Activated naive CD4-positive, alpha-beta T cell treated with anti-CD3 and anti-CD28 coated beads, Interleukin-2, amount 10 ng/mL, durations not matched to agents 7 days and 5 days (primary cell): ENCODE data around the gene KATNIP.
A peak's percentile ranks its signal among the peaks of the same experiment; 100 is the strongest.
"Not testable (repeated sequence)": the region's sequence is repeated elsewhere in the genome, so short reads cannot be mapped to it uniquely, and the experiment has no call there.

ENCODE experiments used
- CTCF ChIA-PET: fragments of 350-600 bp; sonication (Branson Sonifier 250); formaldehyde crosslinking; loops from one replicate; lab custom pipeline; 2021; ENCODE audit warnings: antibody characterized with exemption; lab: Charles Lee
- DNase-seq: peaks from one replicate; pipeline ENCODE4 v3.0.0-alpha.2; 2020
- H3K27ac Mint-ChIP-seq: one replicate; pipeline ENCODE4 v1.8.0; 2021; ENCODE audit warnings: mild to moderate bottlenecking, moderate library complexity, mixed read lengths
- H3K27me3 Mint-ChIP-seq: one replicate; pipeline ENCODE4 v1.8.0; 2021; ENCODE audit warnings: mild to moderate bottlenecking, mixed read lengths
- H3K36me3 Mint-ChIP-seq: one replicate; pipeline ENCODE4 v1.8.0; 2021; ENCODE audit warnings: mixed read lengths
- H3K4me1 Mint-ChIP-seq: one replicate; pipeline ENCODE4 v1.8.0; 2021; ENCODE audit warnings: mixed read lengths
- H3K4me3 Mint-ChIP-seq: one replicate; pipeline ENCODE4 v1.8.0; 2021; ENCODE audit warnings: mild to moderate bottlenecking, moderate library complexity, mixed read lengths
- H3K9me3 Mint-ChIP-seq: one replicate; pipeline ENCODE4 v1.8.0; 2021; ENCODE audit warnings: mixed read lengths

The KATNIP gene

DNA sequence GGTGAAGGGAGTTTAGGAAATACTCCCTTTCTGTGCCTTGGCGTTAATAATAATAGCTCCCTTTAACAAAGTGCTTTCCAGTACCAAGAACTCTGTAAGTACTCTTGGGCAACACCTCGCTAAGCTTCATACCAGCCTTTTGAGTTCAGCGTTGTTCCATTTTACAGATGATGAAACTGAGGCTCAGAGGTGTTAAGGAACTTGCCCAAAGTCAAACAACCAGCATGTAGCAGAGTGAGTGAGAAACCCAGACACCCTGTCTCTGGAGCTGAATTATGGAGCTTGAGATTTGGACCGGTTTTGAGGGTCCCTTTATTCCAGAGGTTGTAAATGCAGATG lies 607 bp downstream of the KATNIP start:
- H3K9me3 Mint-ChIP-seq = no peaks in the 10 kb centered on the region
- H3K4me3 Mint-ChIP-seq = peak overlapping the region; percentile 96
- H3K27ac Mint-ChIP-seq = peak overlapping the region; percentile 91
- peaks cover 2% of the 10 kb centered on the region for H3K36me3 Mint-ChIP-seq
- peaks cover 41% of the 10 kb centered on the region for H3K4me1 Mint-ChIP-seq
- no peak for DNase-seq
- CTCF ChIA-PET = interaction anchor here (1.3 kb wide), 2 partner anchors 35 to 520 kb away, joined by 3 to 4 read pairs; no protein-coding TSS in a partner anchor
- peaks cover 7% of the 10 kb centered on the region for H3K27me3 Mint-ChIP-seq

DNA sequence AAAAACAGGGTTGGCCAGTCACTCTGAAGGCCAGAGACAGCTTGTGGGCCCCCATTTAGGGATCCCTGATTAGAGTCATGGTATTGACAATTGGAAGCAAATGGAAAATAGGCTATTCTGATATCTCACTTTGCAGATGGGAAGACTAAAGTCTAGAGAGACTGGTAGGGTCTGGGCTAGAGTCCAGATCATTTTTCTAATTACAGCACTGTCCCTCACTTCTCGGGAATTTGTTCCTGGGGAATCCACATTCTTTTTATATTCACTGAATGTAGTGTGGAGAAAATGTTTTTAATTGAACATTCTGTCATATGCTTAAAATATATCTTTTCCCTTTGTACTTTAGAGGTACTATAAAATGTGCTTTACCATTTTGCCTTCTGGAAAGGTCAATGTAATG lies 1.1 kb downstream of the KATNIP start:
- no peak for DNase-seq
- H3K9me3 Mint-ChIP-seq = no peaks in the 10 kb centered on the region
- peaks cover 2% of the 10 kb centered on the region for H3K36me3 Mint-ChIP-seq
- CTCF ChIA-PET = interaction anchor here (0.6 to 1.3 kb wide), 2 partner anchors 35 to 318 kb away, joined by 3 to 6 read pairs; no protein-coding TSS in a partner anchor
- H3K4me3 Mint-ChIP-seq = peak overlapping the region; percentile 96
- no peak overlapping the region for H3K27ac Mint-ChIP-seq
- peaks cover 7% of the 10 kb centered on the region for H3K27me3 Mint-ChIP-seq
- H3K4me1 Mint-ChIP-seq = peaks cover 41% of the 10 kb centered on the region

DNA sequence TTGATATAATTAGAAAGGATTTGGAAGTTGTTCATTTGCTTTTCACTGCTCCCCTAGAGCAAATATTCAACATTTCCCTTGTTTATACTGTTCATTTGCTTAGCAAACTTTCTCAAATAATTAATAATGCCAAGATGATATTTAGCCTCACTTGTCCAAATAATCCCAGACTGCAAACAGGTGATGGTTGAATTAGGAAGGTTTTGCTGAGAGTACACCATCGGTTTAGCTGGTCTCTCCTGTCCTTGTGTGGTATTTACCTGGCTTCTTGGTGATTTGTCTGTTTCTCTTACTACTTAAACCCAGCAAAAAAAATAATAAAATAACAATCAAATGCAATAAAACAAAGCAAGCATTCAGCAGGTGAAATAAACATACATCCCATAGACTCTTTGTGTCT lies 6.5 kb downstream of the KATNIP start:
- no peak overlapping the region for H3K27ac Mint-ChIP-seq
- no peaks in the 10 kb centered on the region for H3K4me1 Mint-ChIP-seq
- DNase-seq = no peak
- H3K27me3 Mint-ChIP-seq = no peaks in the 10 kb centered on the region
- H3K36me3 Mint-ChIP-seq = peaks cover 1% of the 10 kb centered on the region
- CTCF ChIA-PET = interaction anchor here (0.5 kb wide), 1 partner anchor 33 kb away, joined by 3 read pairs; no protein-coding TSS in a partner anchor
- H3K9me3 Mint-ChIP-seq = no peaks in the 10 kb centered on the region
- H3K4me3 Mint-ChIP-seq = no peak overlapping the region

DNA sequence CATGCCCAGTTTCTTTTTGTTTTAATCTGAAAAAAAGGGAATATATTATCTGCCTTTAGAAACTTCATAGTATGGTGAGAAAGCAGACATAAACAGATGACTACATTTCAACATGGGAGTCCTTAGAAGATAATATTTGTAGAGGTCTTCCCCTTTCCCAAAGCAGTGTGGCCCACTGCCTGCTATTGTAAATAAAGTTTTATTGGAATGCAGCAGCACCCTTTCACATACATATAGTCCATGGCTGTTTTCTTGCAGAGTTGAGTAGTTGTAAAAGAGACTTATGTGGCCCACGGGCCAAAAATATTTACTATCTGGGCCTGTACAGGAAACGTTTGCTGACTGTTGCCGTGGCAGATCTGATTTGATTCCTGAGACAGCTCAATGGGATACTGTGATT lies 8.5 kb downstream of the KATNIP start:
- no peak overlapping the region for H3K4me3 Mint-ChIP-seq
- CTCF ChIA-PET = no interaction called here
- H3K9me3 Mint-ChIP-seq = no peaks in the 10 kb centered on the region
- H3K27me3 Mint-ChIP-seq = no peaks in the 10 kb centered on the region
- no peaks in the 10 kb centered on the region for H3K4me1 Mint-ChIP-seq
- peaks cover 1% of the 10 kb centered on the region for H3K36me3 Mint-ChIP-seq
- H3K27ac Mint-ChIP-seq = no peak overlapping the region
- DNase-seq = no peak

DNA sequence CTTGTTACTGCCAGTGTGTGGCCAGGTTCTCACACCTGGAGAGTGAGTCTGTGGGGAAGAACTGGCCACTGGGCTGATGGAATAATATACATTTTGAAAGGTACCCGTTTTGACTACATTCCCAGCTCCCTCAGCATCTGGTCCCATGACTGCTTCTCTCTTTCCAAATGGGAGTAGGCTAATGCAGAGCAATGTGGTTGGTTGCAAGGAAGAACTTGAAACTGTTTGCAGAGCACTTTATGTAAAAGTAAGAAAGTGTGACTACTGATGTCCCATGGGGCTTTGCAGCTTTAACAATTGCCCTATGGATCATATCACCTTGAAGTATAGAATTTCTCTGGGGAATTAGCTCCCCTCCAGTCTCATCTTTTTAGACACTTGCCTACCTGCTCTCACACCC lies 9.0 kb downstream of the KATNIP start:
- CTCF ChIA-PET = no interaction called here
- Mint-ChIP-seq H3K9me3 (no peaks in the 10 kb centered on the region), H3K27ac (no peak overlapping the region), H3K4me3 (no peak overlapping the region), H3K4me1 (no peaks in the 10 kb centered on the region), H3K27me3 (no peaks in the 10 kb centered on the region), H3K36me3 (peaks cover 1% of the 10 kb centered on the region)
- DNase-seq = no peak

DNA sequence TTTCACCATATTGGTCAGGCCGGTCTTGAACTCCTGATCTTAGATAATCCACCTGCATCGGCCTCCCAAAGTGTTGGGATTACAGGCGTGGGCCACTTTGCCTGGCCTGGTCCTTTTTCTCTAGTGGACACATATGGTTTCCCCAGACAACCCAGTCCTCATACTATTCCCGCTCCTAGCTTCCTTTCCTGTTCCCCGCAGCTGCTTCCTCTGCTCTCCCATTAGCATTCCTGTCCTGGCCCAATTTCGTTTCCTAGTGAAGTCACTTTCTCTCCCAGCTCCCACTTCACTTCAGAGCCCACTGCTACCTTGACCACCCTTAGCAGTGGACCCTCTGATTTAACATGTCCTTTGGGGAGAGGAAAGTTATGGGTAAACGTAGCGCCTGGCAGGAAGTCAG lies 11.3 kb downstream of the KATNIP start:
- Mint-ChIP-seq H3K4me1 (no peaks in the 10 kb centered on the region), H3K4me3 (no peak overlapping the region), H3K36me3 (peaks cover 1% of the 10 kb centered on the region), H3K9me3 (no peaks in the 10 kb centered on the region), H3K27me3 (no peaks in the 10 kb centered on the region), H3K27ac (no peak overlapping the region)
- CTCF ChIA-PET = no interaction called here
- no peak for DNase-seq

DNA sequence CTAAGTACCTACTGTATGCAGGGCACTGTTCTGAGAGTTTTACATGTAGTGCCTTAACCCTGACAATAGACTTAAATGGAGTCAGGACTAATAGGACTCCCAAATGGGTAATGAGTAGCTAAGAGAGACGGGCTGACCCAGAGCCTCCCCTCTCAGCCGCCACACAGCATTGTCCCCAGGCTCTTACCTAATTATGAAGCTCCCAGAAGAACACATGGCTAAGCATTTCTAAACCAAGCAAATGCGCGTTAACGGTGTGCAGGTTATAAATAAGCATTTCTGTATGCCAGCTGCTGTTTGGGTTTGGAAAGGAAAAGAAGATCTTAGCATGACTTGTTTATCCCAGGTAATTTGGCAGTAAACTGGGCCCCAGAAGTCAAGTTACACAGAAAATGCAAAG lies 14.3 kb downstream of the KATNIP start:
- no peaks in the 10 kb centered on the region for H3K27me3 Mint-ChIP-seq
- DNase-seq = no peak
- H3K4me3 Mint-ChIP-seq = no peak overlapping the region
- H3K36me3 Mint-ChIP-seq = no peaks in the 10 kb centered on the region
- no peaks in the 10 kb centered on the region for H3K4me1 Mint-ChIP-seq
- no peaks in the 10 kb centered on the region for H3K9me3 Mint-ChIP-seq
- no peak overlapping the region for H3K27ac Mint-ChIP-seq
- CTCF ChIA-PET = no interaction called here

DNA sequence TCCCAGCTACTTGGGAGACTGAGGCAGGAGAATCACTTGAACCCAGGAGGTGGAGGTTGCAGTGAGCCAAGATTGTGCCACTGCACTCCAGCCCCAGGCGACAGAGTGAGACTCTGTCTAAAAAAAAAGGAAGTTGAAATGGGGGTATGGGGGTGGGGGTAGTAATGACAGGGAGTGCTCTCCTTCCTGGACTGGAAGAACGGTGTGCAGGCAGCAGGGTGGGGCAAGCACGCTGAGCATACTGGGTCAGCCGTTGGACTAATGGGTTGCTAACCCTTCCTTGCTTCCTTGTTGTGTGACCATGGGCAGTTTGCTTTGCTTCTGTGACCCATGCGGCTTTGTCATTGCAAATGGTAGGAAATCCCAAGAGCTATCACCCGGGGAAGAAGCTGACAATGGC lies 16.5 kb downstream of the KATNIP start:
- H3K9me3 Mint-ChIP-seq = no peaks in the 10 kb centered on the region
- H3K36me3 Mint-ChIP-seq = no peaks in the 10 kb centered on the region
- CTCF ChIA-PET = no interaction called here
- no peak for DNase-seq
- no peak overlapping the region for H3K4me3 Mint-ChIP-seq
- H3K4me1 Mint-ChIP-seq = no peaks in the 10 kb centered on the region
- no peaks in the 10 kb centered on the region for H3K27me3 Mint-ChIP-seq
- no peak overlapping the region for H3K27ac Mint-ChIP-seq

DNA sequence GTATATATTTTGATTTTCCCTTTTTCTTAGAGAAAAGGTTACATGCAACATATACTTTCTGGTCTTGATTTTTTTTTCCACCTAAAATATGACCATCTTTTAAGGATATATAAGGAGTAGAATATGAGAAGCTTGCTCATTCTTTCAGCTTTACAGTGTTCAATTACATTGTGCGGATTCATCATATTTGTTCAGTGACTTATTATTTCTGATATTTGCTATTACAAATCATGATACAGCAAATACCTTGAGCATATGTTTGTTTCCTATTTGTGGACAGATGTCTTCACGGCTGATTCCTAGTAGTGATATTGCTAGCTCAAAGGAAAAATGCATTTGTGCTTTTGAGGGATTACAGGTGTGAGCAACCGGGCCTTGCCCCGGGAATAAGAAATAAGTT lies 18.1 kb downstream of the KATNIP start:
- Mint-ChIP-seq H3K27ac (no peak overlapping the region), H3K4me1 (no peaks in the 10 kb centered on the region), H3K4me3 (no peak overlapping the region), H3K27me3 (no peaks in the 10 kb centered on the region), H3K9me3 (no peaks in the 10 kb centered on the region), H3K36me3 (no peaks in the 10 kb centered on the region)
- CTCF ChIA-PET = no interaction called here
- no peak for DNase-seq

DNA sequence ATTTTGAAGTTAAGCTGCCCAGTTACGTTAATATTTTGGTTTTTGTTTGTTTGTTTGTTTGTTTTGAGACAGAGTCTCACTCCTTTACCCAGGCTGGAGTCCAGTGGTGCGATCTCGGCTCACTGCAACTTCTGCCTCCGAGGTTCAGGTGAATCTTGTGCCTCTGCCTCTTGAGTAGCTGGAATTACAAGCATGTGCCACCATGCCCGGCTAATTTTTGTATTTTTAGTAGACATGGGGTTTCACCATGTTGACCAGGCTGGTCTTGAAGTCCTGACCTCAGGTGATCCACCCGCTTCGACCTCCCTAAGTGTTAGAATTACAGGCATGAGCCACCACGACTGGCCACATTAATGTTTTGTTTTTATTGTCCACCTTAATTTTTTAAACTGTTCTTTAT lies 21.0 kb downstream of the KATNIP start:
- DNase-seq, H3K36me3 Mint-ChIP-seq, H3K9me3 Mint-ChIP-seq, H3K27ac Mint-ChIP-seq, H3K27me3 Mint-ChIP-seq, H3K4me3 Mint-ChIP-seq, H3K4me1 Mint-ChIP-seq, CTCF ChIA-PET: not testable (repeated sequence)

DNA sequence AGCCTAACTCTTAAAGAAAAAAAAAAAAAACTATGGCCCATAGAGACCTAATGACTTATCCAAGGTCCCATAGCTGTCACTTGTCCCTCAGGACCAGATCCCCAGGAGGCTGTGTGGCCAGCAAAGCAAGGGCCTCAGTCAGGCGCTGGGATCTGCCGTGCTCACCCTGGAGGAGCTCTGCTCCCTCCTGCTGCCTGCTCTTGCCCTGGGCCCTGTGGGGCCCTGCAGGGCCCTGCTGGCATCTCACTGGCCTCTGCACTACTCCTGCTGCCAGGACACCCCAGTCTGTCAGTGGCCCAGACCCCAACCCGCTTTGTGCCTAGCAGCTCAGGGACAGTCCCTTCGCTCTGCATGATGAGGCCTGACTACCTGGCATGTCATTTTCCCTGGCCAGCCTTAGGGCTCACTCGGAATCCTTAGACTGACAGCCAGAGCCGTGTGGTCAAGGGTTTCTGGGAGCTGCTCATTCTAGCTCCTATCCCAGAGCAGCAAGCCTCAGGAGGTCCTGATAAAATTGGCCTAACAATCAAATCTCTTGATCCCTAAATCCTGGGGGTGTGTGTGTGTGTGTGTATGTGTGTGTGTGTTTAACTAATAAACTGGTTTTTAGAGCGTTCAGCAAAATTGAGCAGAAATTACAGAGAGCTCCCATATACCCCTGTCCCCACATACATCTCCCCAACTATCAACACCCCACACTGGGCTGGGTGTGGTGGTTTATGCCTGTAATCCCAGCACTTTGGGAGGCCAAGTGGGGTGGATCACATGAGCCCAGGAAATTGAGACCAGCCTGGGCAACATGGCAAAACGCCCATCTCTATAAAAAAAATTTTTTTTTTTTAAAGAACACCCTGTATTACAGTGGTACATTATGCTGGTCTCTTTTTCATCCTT lies 21.7 kb downstream of the KATNIP start:
- Mint-ChIP-seq H3K27me3 (no peaks in the 10 kb centered on the region), H3K27ac (no peak overlapping the region), H3K4me3 (no peak overlapping the region), H3K9me3 (no peaks in the 10 kb centered on the region), H3K36me3 (no peaks in the 10 kb centered on the region), H3K4me1 (no peaks in the 10 kb centered on the region)
- no peak for DNase-seq
- CTCF ChIA-PET = no interaction called here

DNA sequence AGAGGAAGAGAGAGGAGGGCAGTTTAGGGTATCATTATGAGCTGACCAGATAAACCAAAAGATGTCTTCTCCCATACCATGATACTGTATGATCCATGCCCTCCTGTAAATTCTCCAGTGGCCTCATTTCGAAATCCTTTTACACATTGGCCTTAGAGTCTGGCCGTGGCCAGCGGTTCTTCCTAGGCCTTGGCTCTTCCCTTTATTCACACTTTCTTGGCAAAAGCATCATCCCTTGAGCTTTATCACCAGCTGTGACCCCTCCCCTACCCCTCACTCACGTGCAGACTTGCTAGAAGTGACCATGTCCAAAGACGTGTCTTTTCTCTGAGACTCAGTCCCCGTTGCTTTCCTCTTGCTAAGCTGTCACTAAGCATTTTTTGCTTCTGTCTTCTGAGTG lies 22.8 kb downstream of the KATNIP start:
- no peaks in the 10 kb centered on the region for H3K9me3 Mint-ChIP-seq
- H3K36me3 Mint-ChIP-seq = no peaks in the 10 kb centered on the region
- H3K4me3 Mint-ChIP-seq = no peak overlapping the region
- no peaks in the 10 kb centered on the region for H3K4me1 Mint-ChIP-seq
- H3K27ac Mint-ChIP-seq = no peak overlapping the region
- CTCF ChIA-PET = no interaction called here
- H3K27me3 Mint-ChIP-seq = no peaks in the 10 kb centered on the region
- no peak for DNase-seq

DNA sequence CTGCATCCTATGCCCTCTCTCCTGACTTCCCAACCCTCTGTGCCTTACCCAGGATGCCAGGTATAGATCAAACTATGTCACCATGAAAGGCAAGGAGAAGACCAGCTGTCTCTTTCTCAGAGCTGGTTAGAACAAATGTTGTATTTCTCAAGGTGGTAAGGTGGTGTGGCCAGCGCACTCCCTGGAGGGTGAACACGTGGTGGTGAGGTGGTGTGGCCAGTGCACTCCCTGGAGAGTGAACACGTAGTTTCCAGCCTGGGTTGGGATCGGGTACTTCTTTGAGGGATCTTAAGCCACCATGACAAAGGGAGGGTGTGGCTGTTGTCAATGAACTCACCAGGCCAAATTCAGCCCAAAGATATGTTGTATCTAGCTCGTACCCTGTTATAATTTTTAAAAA lies 26.8 kb downstream of the KATNIP start:
- CTCF ChIA-PET = no interaction called here
- Mint-ChIP-seq H3K9me3 (no peaks in the 10 kb centered on the region), H3K4me3 (no peak overlapping the region), H3K36me3 (no peaks in the 10 kb centered on the region), H3K4me1 (peaks cover 5% of the 10 kb centered on the region), H3K27me3 (no peaks in the 10 kb centered on the region), H3K27ac (no peak overlapping the region)
- DNase-seq = no peak

DNA sequence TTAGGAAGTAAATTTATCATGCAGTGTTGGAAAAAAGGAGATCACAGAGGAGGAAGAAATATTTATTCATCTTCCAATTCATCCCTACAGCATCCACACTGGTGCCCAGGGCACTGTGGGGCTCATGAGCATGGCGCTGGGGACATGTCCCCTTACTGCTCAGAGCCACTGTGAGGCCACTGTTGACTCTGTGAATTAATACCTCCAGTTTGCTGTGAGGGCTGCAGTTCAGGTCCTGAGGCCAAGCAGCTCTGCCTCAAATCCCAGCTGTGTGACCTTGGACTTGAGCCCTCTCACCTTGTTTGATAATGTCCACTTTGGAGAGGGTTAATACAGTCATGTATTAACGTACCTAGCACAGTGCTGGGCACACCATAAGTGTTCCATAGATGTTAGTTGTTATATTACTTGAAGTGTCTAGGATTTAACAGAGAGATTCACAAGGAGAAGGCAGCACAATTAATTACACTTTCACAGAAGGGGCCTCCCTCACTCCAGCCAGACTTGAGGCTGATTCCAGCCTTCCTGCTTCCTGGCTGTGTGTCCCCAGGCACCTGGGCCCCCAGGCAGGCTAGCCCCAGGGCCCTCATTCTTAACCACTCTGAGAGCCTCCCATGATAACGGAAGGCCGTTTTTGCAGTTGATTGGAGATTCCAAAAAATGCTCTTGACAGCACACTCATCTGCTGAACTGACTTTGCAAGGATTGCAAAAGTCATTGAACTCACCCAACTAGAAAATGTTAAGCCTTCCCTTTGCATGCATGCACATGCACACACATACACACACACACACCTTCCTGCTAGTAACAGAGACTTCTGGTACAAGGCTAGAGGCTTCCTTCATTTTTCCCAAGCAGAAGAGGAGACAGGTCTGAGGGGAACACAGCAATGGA lies 29.4 kb downstream of the KATNIP start:
- peaks cover 5% of the 10 kb centered on the region for H3K4me1 Mint-ChIP-seq
- H3K4me3 Mint-ChIP-seq = no peak overlapping the region
- DNase-seq = no peak
- CTCF ChIA-PET = no interaction called here
- H3K9me3 Mint-ChIP-seq = no peaks in the 10 kb centered on the region
- no peak overlapping the region for H3K27ac Mint-ChIP-seq
- no peaks in the 10 kb centered on the region for H3K36me3 Mint-ChIP-seq
- no peaks in the 10 kb centered on the region for H3K27me3 Mint-ChIP-seq

DNA sequence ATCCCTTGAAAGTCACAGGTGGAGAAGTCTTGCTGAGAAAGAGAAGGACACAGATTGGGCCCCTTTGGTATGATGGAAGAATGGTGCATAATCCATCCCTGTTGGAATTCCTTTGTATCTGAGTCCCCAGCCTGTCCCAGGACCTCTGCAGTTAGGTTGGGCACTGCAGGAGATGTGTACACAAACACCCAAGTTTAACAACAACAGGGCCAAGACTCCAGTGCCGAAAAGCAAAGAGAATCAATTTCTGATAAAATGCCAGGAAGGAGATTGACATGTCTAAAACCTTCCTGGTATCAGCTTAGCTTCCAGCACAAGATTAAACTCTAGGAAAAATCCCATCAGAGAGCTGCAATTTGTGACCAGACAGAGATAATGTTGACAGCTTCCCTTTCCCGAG lies 32.9 kb downstream of the KATNIP start:
- Mint-ChIP-seq H3K4me3 (no peak overlapping the region), H3K27ac (no peak overlapping the region), H3K27me3 (no peaks in the 10 kb centered on the region), H3K4me1 (peaks cover 5% of the 10 kb centered on the region), H3K9me3 (no peaks in the 10 kb centered on the region), H3K36me3 (no peaks in the 10 kb centered on the region)
- CTCF ChIA-PET = no interaction called here
- no peak for DNase-seq
